Activated CD8-positive, alpha-beta memory T cell treated with anti-CD3 and anti-CD28 coated beads, Interleukin-2, amount 10 ng/mL, durations not matched to agents 7 days and 5 days (primary cell): ENCODE results near the gene SEMA6A. TPM values are rescaled to one million over a fixed set of nuclear protein-coding genes. Genes with fewer than 3 reads are reported as not detected.
A peak's percentile ranks its signal among the peaks of the same experiment; 100 is the strongest.

Experiments
- ATAC-seq: fragments of 150-1000 bp; cut with Tn5 transposase; one replicate; pipeline ENCODE4 v1.10.0; 2021; ENCODE audit warnings: moderate library complexity
- CTCF ChIA-PET: fragments of 350-600 bp; sonication (Branson Sonifier 250); formaldehyde crosslinking; loops from one replicate; lab custom pipeline; 2021; ENCODE audit warnings: antibody characterized with exemption; lab: Charles Lee
- DNase-seq: peaks from one replicate; pipeline ENCODE4 v3.0.0-alpha.2; 2020
- H3K27ac Mint-ChIP-seq: one replicate; pipeline ENCODE4 v1.8.0; 2021; ENCODE audit warnings: mild to moderate bottlenecking, mixed read lengths
- H3K27me3 Mint-ChIP-seq: one replicate; pipeline ENCODE4 v1.8.0; 2021; ENCODE audit warnings: mixed read lengths
- H3K36me3 Mint-ChIP-seq: one replicate; pipeline ENCODE4 v1.8.0; 2021; ENCODE audit warnings: mild to moderate bottlenecking, mixed read lengths
- H3K4me1 Mint-ChIP-seq: one replicate; pipeline ENCODE4 v1.8.0; 2021; ENCODE audit warnings: mixed read lengths
- H3K4me3 Mint-ChIP-seq: one replicate; pipeline ENCODE4 v1.8.0; 2021; ENCODE audit warnings: mild to moderate bottlenecking, moderate library complexity, mixed read lengths
- H3K9me3 Mint-ChIP-seq: one replicate; pipeline ENCODE4 v1.8.0; 2022; ENCODE audit warnings: low read depth, mixed read lengths
- total RNA-seq, 2 experiments: library from RNA; stranded (reverse); gene quantifications; one replicate each; pipeline ENCODE4 v1.2.3, GENCODE V29; 2021

Gene SEMA6A
- total RNA-seq, 2 experiments from 2014 or later, result 0.40 TPM; not detected in 1

DNA sequence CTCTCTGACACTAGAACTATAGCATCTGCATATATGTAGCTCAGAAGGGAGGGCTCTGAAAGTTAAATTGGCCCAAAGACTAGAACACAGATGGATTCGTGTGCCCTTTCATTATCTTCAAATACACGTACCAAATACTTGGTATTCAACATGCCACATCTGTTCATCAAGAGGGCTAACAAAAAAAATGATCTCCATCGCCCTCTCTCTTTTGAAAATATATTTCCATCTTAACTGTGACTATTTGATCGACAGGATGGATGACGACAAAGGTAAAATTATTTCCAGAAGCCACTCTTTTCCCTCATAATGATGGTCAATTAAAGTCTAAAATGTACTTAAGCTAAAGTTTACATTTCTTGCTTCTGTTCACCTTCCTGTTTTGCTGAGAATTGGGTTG lies 77.0 kb downstream of the SEMA6A start:
- H3K9me3 Mint-ChIP-seq, result no peaks in the 10 kb centered on the region
- CTCF ChIA-PET, result no interaction called here
- no peak for DNase-seq
- no peaks in the 10 kb centered on the region for H3K36me3 Mint-ChIP-seq
- H3K4me1 Mint-ChIP-seq, result no peaks in the 10 kb centered on the region
- no peak for ATAC-seq
- no peaks in the 10 kb centered on the region for H3K27me3 Mint-ChIP-seq
- H3K4me3 Mint-ChIP-seq, result no peak overlapping the region
- H3K27ac Mint-ChIP-seq, result no peak overlapping the region

DNA sequence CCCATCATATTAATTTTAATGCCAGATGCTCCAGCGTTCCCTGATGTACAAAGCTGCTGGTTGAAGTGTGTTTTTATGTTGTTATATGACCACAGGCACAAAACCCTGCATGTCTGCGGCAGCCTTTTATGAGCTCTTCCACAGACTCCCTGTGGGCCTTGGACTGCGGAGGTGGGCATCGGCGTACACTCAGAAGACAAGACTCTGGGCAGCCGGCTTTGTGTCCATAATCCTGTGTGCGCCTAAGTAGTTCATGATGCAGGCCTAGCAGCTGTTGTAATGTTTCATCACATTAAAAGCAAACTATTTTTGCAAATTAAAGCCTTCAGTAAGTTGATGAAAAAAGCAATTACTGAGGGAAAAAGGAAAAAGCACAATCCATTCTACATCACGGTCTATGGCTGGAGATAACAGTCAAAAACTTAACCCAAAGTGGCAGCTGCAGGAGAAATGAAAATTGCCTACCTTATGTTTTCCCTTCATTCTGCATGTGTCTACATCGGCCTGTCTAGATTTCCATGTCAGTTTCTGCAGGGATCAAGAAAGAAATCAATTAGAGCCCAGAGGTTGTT lies 78.8 kb downstream of the SEMA6A start:
- Mint-ChIP-seq H3K27me3 (no peaks in the 10 kb centered on the region), H3K36me3 (no peaks in the 10 kb centered on the region), H3K4me1 (peaks cover 10% of the 10 kb centered on the region), H3K9me3 (no peaks in the 10 kb centered on the region), H3K4me3 (no peak overlapping the region), H3K27ac (no peak overlapping the region)
- ATAC-seq, result no peak
- DNase-seq, result no peak
- CTCF ChIA-PET, result no interaction called here

DNA sequence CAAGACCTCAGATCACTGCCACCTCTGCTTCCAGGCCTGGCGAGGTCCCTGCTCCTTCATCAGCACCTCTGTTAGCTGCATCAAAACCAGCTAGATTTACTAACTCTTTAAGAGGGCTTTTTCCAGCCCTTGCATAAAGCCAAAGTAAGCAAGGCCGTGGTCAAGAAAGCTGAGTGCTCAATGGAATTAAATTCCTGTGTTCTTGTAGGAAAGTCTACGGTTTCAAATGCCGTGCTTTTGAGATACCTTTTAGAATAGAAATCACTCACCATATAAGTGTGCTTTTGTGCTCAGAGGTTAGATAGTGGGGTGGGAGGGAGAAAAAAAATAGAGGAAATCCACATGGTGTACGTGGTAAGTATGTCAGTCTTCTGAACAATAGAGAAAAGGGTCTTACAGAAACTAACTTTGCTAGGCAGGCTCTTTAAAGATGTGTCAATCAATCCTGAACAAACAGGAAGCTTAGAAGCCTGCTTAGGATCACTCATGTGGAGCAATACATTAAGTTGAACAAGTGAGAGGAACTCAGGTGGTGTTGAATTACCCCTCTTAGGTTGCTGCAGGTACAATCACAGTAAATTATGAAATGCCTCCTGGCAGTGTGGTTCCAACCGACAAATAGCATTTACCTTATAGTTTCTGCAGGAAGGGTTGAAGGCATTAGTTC lies 79.7 kb downstream of the SEMA6A start:
- DNase-seq, result no peak
- Mint-ChIP-seq H3K27ac (no peak overlapping the region), H3K4me3 (no peak overlapping the region), H3K36me3 (no peaks in the 10 kb centered on the region), H3K9me3 (no peaks in the 10 kb centered on the region), H3K4me1 (peaks cover 10% of the 10 kb centered on the region), H3K27me3 (no peaks in the 10 kb centered on the region)
- ATAC-seq, result no peak
- CTCF ChIA-PET, result no interaction called here

DNA sequence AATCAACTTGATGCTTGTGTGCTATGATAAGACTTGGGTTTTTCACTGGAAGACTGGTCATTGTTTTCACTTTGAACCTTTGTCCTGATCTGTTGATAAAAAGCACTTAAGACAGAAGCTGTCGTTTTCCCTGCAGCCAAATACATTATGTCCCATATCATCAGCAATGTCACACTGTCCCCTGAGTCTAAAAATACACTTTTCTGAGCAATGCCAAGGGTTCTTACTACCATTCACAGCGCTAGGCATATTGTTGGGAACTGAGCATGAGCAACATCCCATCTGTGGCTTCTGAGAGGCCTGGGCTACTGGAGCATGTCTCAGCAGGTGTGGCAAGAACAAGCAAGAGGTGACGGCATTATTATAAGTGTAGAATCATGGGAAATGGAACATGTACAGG lies 81.8 kb downstream of the SEMA6A start:
- CTCF ChIA-PET, result no interaction called here

DNA sequence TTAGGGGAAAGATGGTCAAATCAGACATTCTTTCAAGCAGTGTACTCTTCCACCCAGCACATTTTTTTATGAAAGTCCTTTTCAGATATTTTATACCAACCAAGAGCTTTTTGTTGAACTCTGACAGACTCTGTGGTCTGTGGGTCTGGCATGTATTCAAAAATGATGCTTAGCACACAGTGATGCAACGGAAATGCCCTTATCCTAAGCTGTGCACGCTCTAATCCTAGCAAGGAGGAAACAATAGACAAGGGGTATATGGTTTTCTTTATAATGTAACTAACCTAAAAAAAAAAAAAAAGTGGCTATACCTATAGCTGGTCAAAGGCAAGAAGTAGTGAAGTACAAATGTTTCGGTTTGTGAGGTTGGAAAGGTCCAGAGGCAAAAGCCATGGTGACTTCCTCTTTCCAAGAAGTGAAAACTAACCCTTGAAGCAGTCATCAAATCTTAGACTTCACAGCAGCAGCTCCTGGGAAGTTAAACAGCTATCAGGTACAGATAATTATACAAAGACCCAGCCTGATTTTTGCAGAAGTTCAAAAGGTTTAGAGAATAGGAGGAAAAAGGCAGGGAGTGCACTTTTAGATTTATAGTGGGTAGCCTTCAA lies 82.5 kb downstream of the SEMA6A start:
- Mint-ChIP-seq H3K36me3 (no peaks in the 10 kb centered on the region), H3K4me3 (no peak overlapping the region), H3K27ac (no peak overlapping the region), H3K9me3 (no peaks in the 10 kb centered on the region), H3K27me3 (no peaks in the 10 kb centered on the region), H3K4me1 (peaks cover 10% of the 10 kb centered on the region)
- CTCF ChIA-PET, result no interaction called here
- DNase-seq (no peak), ATAC-seq (peak; percentile 49)

More for the DNA sequence above, 81.8 kb downstream of the SEMA6A start:
- no peak overlapping the region for H3K4me3 Mint-ChIP-seq
- no peaks in the 10 kb centered on the region for H3K9me3 Mint-ChIP-seq
- DNase-seq (no peak), ATAC-seq (no peak)
- H3K27me3 Mint-ChIP-seq, result no peaks in the 10 kb centered on the region
- H3K27ac Mint-ChIP-seq, result no peak overlapping the region
- peaks cover 10% of the 10 kb centered on the region for H3K4me1 Mint-ChIP-seq
- no peaks in the 10 kb centered on the region for H3K36me3 Mint-ChIP-seq

DNA sequence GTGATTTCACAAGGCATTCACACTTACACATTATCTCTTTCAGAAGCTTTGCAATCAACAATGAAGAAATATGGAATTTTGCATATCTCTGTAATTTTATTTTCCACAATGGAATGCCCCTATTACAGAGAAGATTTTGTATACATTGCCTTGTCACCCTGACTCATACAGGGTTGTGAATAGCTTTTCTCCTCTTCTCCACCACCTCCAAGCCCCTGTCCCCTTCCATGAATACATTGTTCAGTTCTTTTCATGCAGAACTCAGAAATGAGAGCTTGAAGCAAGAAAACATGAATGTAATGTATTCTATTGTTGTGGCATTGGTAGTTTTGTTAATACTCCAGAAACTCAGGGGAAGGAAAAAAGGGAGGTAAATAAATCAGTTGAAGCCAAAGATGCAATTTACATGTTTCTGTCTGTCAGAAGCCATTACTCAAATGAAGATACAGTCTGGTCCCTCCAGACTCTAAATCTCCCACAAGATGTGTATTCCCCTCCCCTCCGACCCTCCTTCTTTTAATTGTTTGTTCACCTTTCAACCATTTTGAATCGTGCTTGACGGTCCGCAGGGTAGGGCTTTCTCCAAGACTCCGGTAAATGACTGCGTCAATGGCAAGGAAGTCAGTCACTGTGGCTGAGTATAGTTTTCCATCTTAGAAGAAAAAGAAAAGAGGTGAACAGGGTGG lies 86.1 kb downstream of the SEMA6A start:
- no peak overlapping the region for H3K27ac Mint-ChIP-seq
- no peaks in the 10 kb centered on the region for H3K9me3 Mint-ChIP-seq
- no peak overlapping the region for H3K4me3 Mint-ChIP-seq
- H3K27me3 Mint-ChIP-seq, result no peaks in the 10 kb centered on the region
- H3K36me3 Mint-ChIP-seq, result no peaks in the 10 kb centered on the region
- ATAC-seq, result no peak
- no peak for DNase-seq
- CTCF ChIA-PET, result no interaction called here
- peaks cover 10% of the 10 kb centered on the region for H3K4me1 Mint-ChIP-seq

DNA sequence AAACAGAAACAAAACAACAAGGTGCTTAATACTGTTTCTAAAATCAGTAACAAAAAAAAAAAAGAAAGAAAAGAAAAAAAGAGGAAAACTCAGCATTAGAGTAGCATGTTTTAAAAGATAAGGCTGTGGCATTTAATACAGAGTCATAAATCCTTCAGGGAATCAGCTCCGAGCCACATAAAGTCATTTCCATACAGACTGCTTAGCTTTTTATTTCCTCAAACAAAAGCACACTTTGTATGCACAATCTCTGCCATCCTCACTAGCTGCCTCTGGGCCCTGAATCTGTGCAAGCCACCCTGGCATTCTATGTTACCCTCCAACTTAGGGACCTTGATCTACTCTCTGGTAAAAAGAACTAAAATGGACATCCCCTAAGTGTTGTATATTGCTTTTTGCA lies 87.6 kb downstream of the SEMA6A start:
- Mint-ChIP-seq H3K27ac (no peak overlapping the region), H3K9me3 (no peaks in the 10 kb centered on the region), H3K36me3 (no peaks in the 10 kb centered on the region), H3K4me1 (peaks cover 7% of the 10 kb centered on the region), H3K4me3 (no peak overlapping the region), H3K27me3 (no peaks in the 10 kb centered on the region)
- DNase-seq (no peak), ATAC-seq (no peak)
- CTCF ChIA-PET, result no interaction called here

DNA sequence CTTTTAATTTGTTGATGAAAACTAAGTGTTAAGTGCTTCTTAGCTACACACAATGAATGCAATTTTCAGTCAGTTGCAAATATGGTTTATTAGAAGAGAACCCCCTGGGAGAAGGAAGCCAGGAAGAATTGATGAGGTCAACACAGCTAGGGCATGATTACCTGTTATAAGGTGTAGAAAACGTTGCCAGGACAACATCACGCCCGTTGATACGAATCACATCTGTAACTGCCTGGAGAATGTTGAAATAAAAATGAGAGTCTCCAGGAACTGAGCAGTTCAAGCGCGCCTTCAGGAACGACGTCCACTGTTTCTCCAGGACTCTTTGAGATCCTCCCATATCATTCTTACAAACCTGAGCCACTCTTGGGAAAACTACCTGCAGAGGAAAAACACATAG lies 88.0 kb downstream of the SEMA6A start:
- no peaks in the 10 kb centered on the region for H3K9me3 Mint-ChIP-seq
- H3K27ac Mint-ChIP-seq, result no peak overlapping the region
- ATAC-seq, result no peak
- H3K4me3 Mint-ChIP-seq, result no peak overlapping the region
- no peaks in the 10 kb centered on the region for H3K27me3 Mint-ChIP-seq
- H3K4me1 Mint-ChIP-seq, result peaks cover 2% of the 10 kb centered on the region
- CTCF ChIA-PET, result no interaction called here
- no peaks in the 10 kb centered on the region for H3K36me3 Mint-ChIP-seq
- DNase-seq, result no peak

DNA sequence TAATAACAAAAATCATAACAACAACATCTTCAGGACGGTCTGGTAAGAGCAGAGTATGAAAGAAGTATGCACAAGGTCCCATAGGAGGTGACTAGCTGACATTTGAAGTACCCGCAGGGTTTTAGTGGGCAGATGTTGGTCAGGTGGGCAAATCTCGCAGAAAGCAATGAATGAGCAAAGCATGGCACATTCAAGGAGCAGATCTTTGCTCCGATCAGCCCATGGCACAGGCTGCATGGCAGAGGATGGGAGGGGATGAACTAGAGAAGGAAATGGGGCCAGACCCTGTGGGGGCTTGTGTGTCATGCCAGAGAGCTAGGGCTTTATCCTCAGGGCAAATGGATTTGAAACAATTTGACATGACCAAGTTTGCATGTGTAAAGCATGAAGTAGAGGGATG lies 90.0 kb downstream of the SEMA6A start:
- H3K4me1 Mint-ChIP-seq, result peaks cover 6% of the 10 kb centered on the region
- ATAC-seq, result no peak
- H3K4me3 Mint-ChIP-seq, result no peak overlapping the region
- H3K27me3 Mint-ChIP-seq, result no peaks in the 10 kb centered on the region
- CTCF ChIA-PET, result no interaction called here
- H3K27ac Mint-ChIP-seq, result no peak overlapping the region
- no peaks in the 10 kb centered on the region for H3K36me3 Mint-ChIP-seq
- DNase-seq, result no peak
- no peaks in the 10 kb centered on the region for H3K9me3 Mint-ChIP-seq

DNA sequence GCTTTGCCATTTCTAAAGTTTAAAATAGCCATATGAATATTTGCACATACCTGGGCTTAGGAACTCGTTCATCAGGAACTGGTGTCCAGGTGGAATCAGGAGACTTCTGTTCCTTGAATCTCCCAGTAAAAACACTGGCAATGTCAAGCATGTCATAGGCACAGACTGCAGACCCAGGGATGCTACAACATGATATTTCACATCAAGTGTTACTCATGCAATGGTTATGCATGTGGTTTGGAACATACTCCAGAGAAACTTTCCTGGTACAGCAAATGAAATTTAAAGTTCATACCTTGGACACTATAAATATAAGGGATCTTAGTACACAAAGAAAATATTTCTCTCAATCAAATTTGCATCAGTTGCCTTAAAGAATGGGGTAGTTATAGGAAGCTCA lies 92.2 kb downstream of the SEMA6A start:
- H3K27ac Mint-ChIP-seq, result no peak overlapping the region
- H3K4me1 Mint-ChIP-seq, result peaks cover 13% of the 10 kb centered on the region
- H3K9me3 Mint-ChIP-seq, result peaks cover 4% of the 10 kb centered on the region
- CTCF ChIA-PET, result no interaction called here
- DNase-seq (no peak), ATAC-seq (no peak)
- H3K4me3 Mint-ChIP-seq, result no peak overlapping the region
- H3K27me3 Mint-ChIP-seq, result no peaks in the 10 kb centered on the region
- H3K36me3 Mint-ChIP-seq, result peaks cover 3% of the 10 kb centered on the region

DNA sequence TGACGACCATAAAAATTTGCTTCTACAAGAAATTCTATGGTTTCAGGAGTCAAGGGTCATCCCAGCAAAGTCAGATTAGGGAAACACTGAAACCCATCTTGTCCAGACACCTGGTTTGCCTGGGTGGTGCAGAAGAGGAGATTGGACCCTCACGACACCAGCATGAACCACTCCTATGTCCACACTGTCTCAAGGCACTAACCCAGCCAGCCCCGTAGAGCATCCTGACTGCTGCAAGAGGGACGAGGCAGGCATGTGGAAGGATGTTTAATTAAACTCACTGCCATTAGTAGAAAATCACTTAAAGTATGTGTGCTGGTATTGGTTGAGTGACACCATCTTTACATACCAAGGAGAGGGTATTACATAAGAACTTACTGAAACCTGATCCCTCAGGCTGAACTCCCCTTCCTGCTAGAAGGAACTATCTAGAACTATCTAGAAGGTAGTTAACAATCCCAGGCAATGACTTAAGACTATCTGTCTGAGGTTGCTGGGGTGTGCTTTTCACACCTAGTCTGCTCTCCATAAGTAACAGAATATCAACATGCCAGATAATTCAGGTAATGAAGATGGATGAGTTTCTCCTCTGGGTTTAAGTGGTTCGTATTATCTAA lies 93.6 kb downstream of the SEMA6A start:
- H3K27ac Mint-ChIP-seq, result no peak overlapping the region
- H3K4me1 Mint-ChIP-seq, result peaks cover 13% of the 10 kb centered on the region
- H3K27me3 Mint-ChIP-seq, result no peaks in the 10 kb centered on the region
- peaks cover 3% of the 10 kb centered on the region for H3K36me3 Mint-ChIP-seq
- ATAC-seq (no peak), DNase-seq (no peak)
- no peak overlapping the region for H3K4me3 Mint-ChIP-seq
- CTCF ChIA-PET, result no interaction called here
- H3K9me3 Mint-ChIP-seq, result peaks cover 9% of the 10 kb centered on the region

DNA sequence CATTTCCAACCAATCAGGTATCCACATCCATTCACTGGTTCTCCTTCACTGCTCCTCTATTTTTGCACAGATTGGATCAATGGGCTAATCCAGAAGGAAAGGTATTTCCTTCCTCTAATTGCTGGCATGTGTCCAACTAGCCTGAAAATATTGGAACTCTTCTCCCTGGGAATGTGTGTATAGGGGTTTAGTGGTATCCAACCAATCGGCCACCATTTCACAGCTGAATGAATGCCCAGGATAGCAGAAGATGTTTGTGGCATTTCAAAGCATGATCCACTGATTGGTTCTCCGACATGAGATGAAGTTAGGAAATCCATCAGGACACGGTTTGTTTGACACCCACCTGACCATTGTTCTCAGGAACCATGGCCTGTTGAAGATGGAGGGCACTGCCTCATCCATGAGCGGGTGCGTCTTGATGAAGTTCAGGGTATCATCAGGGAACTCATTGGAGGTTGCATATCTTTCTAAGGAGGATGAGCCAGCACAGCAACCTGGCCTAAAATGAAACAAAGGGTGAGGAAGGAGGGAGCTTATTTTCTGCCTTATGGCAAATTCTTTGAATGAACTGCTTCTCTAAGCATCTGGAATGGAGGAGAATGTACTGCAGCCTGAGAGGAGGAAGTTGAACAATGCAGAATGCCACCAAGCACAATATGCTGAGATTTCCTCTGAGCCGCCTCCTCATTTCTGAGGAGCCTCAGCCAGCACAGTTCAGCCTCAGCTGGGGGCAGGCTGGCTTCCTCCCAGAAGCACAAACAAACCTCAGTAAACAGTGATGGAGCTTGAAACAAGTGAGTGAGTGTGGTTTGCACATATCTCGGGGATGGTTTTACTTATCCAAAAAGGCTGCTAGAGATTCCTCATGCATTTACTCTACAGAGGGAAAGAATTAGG lies 94.6 kb downstream of the SEMA6A start:
- no peak for DNase-seq
- Mint-ChIP-seq H3K36me3 (peaks cover 6% of the 10 kb centered on the region), H3K4me1 (peaks cover 13% of the 10 kb centered on the region), H3K27me3 (no peaks in the 10 kb centered on the region), H3K9me3 (peaks cover 14% of the 10 kb centered on the region), H3K27ac (no peak overlapping the region), H3K4me3 (no peak overlapping the region)
- CTCF ChIA-PET, result no interaction called here
- no peak for ATAC-seq

DNA sequence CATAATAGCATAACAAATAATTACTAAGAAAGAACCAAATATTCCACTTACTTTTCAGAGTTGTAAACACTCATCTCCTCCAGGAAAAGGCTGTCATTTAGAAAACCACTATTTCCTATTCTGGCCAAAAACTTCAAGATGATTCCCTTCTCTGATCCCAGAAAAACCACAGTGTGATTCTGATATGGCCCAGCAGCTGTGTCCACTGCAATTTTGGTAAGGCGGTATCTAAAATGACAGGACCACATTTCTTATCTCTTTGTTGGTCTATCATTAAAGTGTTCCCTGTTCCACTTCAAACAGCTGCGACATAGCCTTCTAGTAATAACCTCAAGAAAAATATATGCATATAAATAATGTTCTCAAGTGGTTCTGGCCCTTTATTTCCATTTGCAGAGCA lies 96.1 kb downstream of the SEMA6A start:
- Mint-ChIP-seq H3K27me3 (no peaks in the 10 kb centered on the region), H3K4me3 (no peak overlapping the region), H3K4me1 (peaks cover 13% of the 10 kb centered on the region), H3K36me3 (peaks cover 6% of the 10 kb centered on the region), H3K27ac (no peak overlapping the region), H3K9me3 (peaks cover 14% of the 10 kb centered on the region)
- no peak for ATAC-seq
- DNase-seq, result no peak
- CTCF ChIA-PET, result no interaction called here
